Suppressor macrophage treated with lipopolysaccharide for 4 hours (primary cell): Measurements from ENCODE around the gene SLC7A8.

ENCODE experiments used
- DNase-seq: peaks from one replicate; pipeline ENCODE4 v3.0.0-alpha.2; 2020

Gene SLC7A8

GRCh38 chr14:23128969-23129758 lies 54.3 kb downstream of the SLC7A8 start:
- no peak for DNase-seq

- DNase-seq: no peak
Measured at GRCh38 chr14:23127861-23128260, 55.6 kb downstream of the SLC7A8 start.

GRCh38 chr14:23126548-23127278 lies 56.7 kb downstream of the SLC7A8 start:
- DNase-seq: no peak

GRCh38 chr14:23125933-23126524 lies 57.4 kb downstream of the SLC7A8 start:
- no peak for DNase-seq

- DNase-seq: no peak
Measured at GRCh38 chr14:23125011-23125410, 58.4 kb downstream of the SLC7A8 start.

GRCh38 chr14:23124337-23124954 lies 59.0 kb downstream of the SLC7A8 start:
- no peak for DNase-seq

- no peak for DNase-seq
Measured at GRCh38 chr14:23123419-23123818, 60.0 kb downstream of the SLC7A8 start.

GRCh38 chr14:23122086-23122485 lies 61.4 kb downstream of the SLC7A8 start:
- no peak for DNase-seq

- DNase-seq: peak; percentile 69
Measured at GRCh38 chr14:23121361-23121771, 62.1 kb downstream of the SLC7A8 start.

GRCh38 chr14:23120541-23121251 lies 62.8 kb downstream of the SLC7A8 start:
- DNase-seq: peak; percentile 94

GRCh38 chr14:23119363-23120327 lies 63.8 kb downstream of the SLC7A8 start:
- peak; percentile 69 for DNase-seq

GRCh38 chr14:23118506-23119362 lies 64.7 kb downstream of the SLC7A8 start, which contains the start of gene CEBPE:
TSS of gene CEBPE (minus strand) at chr14:23119255. CDS start at chr14:23119091, 164 bp downstream.
- DNase-seq: peak; percentile 62

GRCh38 chr14:23117371-23118020 lies 66.0 kb downstream of the SLC7A8 start:
- DNase-seq: no peak

- no peak for DNase-seq
Measured at GRCh38 chr14:23115918-23116317, 67.5 kb downstream of the SLC7A8 start.

GRCh38 chr14:23115039-23115731 lies 68.3 kb downstream of the SLC7A8 start:
- DNase-seq: peak; percentile 93

GRCh38 chr14:23114669-23115038 lies 68.8 kb downstream of the SLC7A8 start:
- DNase-seq: no peak

GRCh38 chr14:23114120-23114458 lies 69.4 kb downstream of the SLC7A8 start:
- no peak for DNase-seq

- DNase-seq: no peak
Measured at GRCh38 chr14:23113431-23114119, 69.9 kb downstream of the SLC7A8 start.
